Ovary (tissue), 9 donors: ENCODE data around the gene CFAP300. TPM values are rescaled to one million over a fixed set of nuclear protein-coding genes. Genes with fewer than 3 reads are reported as not detected.

Experiments
- DNase-seq, 5 donors: peaks; one replicate each; pipeline ENCODE4 v3.0.0-alpha.2; 2019 to 2020
- H3K27ac ChIP-seq, 2 donors: fragments of 200-600 bp; one replicate each; pipeline versions ENCODE4 v1.5.1 to v1.8.0; 2019 to 2022
- H3K27me3 ChIP-seq: fragments of 200-600 bp; one replicate; pipeline ENCODE4 v1.8.0; 2022
- H3K36me3 ChIP-seq: fragments of 200-600 bp; sonication (generic); one replicate; pipeline ENCODE4 v1.5.1; 2019
- H3K4me1 ChIP-seq: one replicate; pipeline ENCODE4 v1.8.1; 2013; ENCODE audit warnings: mild to moderate bottlenecking, moderate library complexity; ENCODE audit not compliant: insufficient read depth
- H3K4me3 ChIP-seq: fragments of 200-600 bp; sonication (generic); one replicate; pipeline ENCODE4 v1.5.1; 2017
- H3K9me3 ChIP-seq, 2 donors: fragments of 200-600 bp in 1 of 2; sonication (generic) in 1 of 2; one replicate each; pipeline versions ENCODE4 v1.5.1 to v1.8.1; 2013 to 2019; ENCODE audit warnings: mild to moderate bottlenecking in 1 of 2, moderate library complexity in 1 of 2
- CTCF ChIP-seq, 3 donors: fragments of 450-650 bp in 2 of 3; fragments of 200-600 bp in 1 of 3; IDR thresholded peaks; one replicate each; pipeline versions ENCODE4 v1.5.1 to v1.8.0; 2016 to 2022; ENCODE audit warnings: antibody characterized with exemption in 3 of 3, mild to moderate bottlenecking in 1 of 3
- EP300 ChIP-seq: sonication (generic); formaldehyde crosslinking; IDR thresholded peaks from one replicate; pipeline ENCODE4 v1.6.1; 2017; ENCODE audit warnings: antibody characterized with exemption
- POLR2A ChIP-seq: fragments of 450-650 bp; IDR thresholded peaks from one replicate; pipeline ENCODE4 v1.6.1; 2017; ENCODE audit warnings: antibody characterized with exemption, mild to moderate bottlenecking, moderate library complexity
- WGBS, 3 donors: extraction: QIAGEN DNeasy Blood & Tissue Kit in 1 of 3; methylation state at CpG; one replicate each; pipeline versions ENCODE4 v1.1.5 to v1.1.7; 2013 to 2017; 5-methylcytosine and 5-hydroxymethylcytosine counted together
- intact Hi-C, 4 donors: fragments of 100-400 bp; cut with DNase I; formaldehyde crosslinking; loops; one replicate each; pipeline versions ENCODE4 v1.11.0 to v1.15.1; 2022 to 2023
- polyA plus RNA-seq, 2 donors: library from polyadenylated mRNA; stranded (reverse); fragments of 200-250 nt in 1 of 2; fragments of 350-450 nt in 1 of 2; fragmentation: Illumina TruSeq in 1 of 2; extraction: RNeasy Lipid Tissue Mini Kit (QIAGEN cat#74804) in 1 of 2; gene quantifications; one replicate each; pipeline ENCODE4 v1.2.3, GENCODE V29; 2013 to 2014
- total RNA-seq, 7 donors: library from RNA; depleted of rRNA in 2 of 7; stranded (reverse); fragments of >200 nt in 2 of 7; fragmentation: NEBNext Ultra II Directional in 3 of 7; extraction: Animal tissue kit (Norgen Biotek cat#: 25700) in 3 of 7; gene quantifications; one replicate each; pipeline versions ENCODE4 v1.1.0 to v1.2.4, GENCODE V29; 2016 to 2023
- donor health status: DM: no; HTN: no; CAD: no; lungs with moderate emphysema.
- donor health status: DM: no; HTN: no; CAD: no.
- donor health status: Bipolar disorder and iron deficiency.
- donor health status: DM: yes; HTN: yes; CAD: no.
- donor health status: DM: no; HTN: no; CAD: no.
- donor health status: DM: yes; HTN: yes; CAD: no.

Gene CFAP300
- total and polyA plus RNA-seq, 9 donors, result 2.1 to 20.1 (median 5.7) TPM

- intact Hi-C loops, result loop anchor here (2.0 to 10.0 kb wide), 4 partner anchors 64 to 154 kb away; no protein-coding TSS in a partner anchor
- no peaks in the 10 kb centered on the region for H3K9me3 ChIP-seq
- TF ChIP-seq POLR2A (no peak), CTCF (IDR thresholded peaks at IDR 0.05) (no peak), EP300 (no peak)
- peak in 1 of 5 donors; percentile 66 for DNase-seq
- peaks cover 6% of the 10 kb centered on the region for H3K4me1 ChIP-seq
- H3K27ac ChIP-seq, result peak overlapping the region; percentile 99
- no peaks in the 10 kb centered on the region for H3K27me3 ChIP-seq
- H3K36me3 ChIP-seq, result no peaks in the 10 kb centered on the region
- H3K4me3 ChIP-seq, result peak overlapping the region; percentile 89
- WGBS, 3 donors, result 0 to 2% (median 1%) methylated on average over 10 to 31 of the region's 31 CpGs
These were observed 63.4 kb downstream of the CFAP300 start for GRCh38 chr11:102110761-102111010.

GRCh38 chr11:102111011-102111786 is 64.0 kb downstream of the CFAP300 start:
- Histone ChIP-seq H3K4me3 (peak overlapping the region; percentile 89), H3K27me3 (no peaks in the 10 kb centered on the region), H3K27ac (peak overlapping the region; percentile 99), H3K9me3 (no peaks in the 10 kb centered on the region), H3K36me3 (no peaks in the 10 kb centered on the region), H3K4me1 (peaks cover 7% of the 10 kb centered on the region)
- no peak for TF ChIP-seq CTCF (IDR thresholded peaks at IDR 0.05)
- no peak for TF ChIP-seq POLR2A
- TF ChIP-seq EP300, result no peak
- peak; percentile 88 to 92 (median 89) for DNase-seq
- whole genome bisulfite sequencing, 3 donors, result 0 to 1% (median 1%) methylated on average over 49 to 61 of the region's 61 CpGs
- intact Hi-C loops, result loop anchor here (2.0 to 10.0 kb wide), 4 partner anchors 64 to 154 kb away; no protein-coding TSS in a partner anchor

GRCh38 chr11:102111787-102112508 is 64.7 kb downstream of the CFAP300 start:
- intact Hi-C loops, result loop anchor here (2.0 to 10.0 kb wide), 4 partner anchors 63 to 153 kb away; no protein-coding TSS in a partner anchor
- 0 to 1% (median 1%) methylated on average over 20 of the region's 20 CpGs for WGBS, 3 donors
- TF ChIP-seq POLR2A (no peak), EP300 (peak; percentile 28)
- DNase-seq, result peak in 2 of 5 donors; percentile 63 to 69
- H3K4me3 ChIP-seq, result peak overlapping the region; percentile 89
- H3K27ac ChIP-seq, result peak overlapping the region; percentile 99
- H3K36me3 ChIP-seq, result no peaks in the 10 kb centered on the region
- H3K9me3 ChIP-seq, result no peaks in the 10 kb centered on the region
- H3K4me1 ChIP-seq, result peaks cover 7% of the 10 kb centered on the region
- no peaks in the 10 kb centered on the region for H3K27me3 ChIP-seq

GRCh38 chr11:102112509-102112821 is 65.2 kb downstream of the CFAP300 start:
- WGBS, 3 donors, result 4 to 9% (median 7%) methylated on average over 5 of the region's 5 CpGs
- Histone ChIP-seq H3K4me1 (peaks cover 9% of the 10 kb centered on the region), H3K27ac (peak overlapping the region; percentile 99), H3K27me3 (no peaks in the 10 kb centered on the region), H3K36me3 (no peaks in the 10 kb centered on the region), H3K4me3 (peak overlapping the region; percentile 89), H3K9me3 (no peaks in the 10 kb centered on the region)
- DNase-seq, result no peak
- TF ChIP-seq CTCF (IDR thresholded peaks at IDR 0.05), result no peak
- no peak for TF ChIP-seq POLR2A
- TF ChIP-seq EP300, result no peak
- intact Hi-C loops, result loop anchor here (10.0 kb wide), 3 partner anchors 62 to 152 kb away; no protein-coding TSS in a partner anchor
